Neuronal stem cell (in vitro differentiated cells): ENCODE measurements around the gene FARS2.

Experiments
- DNase-seq: peaks from one replicate; pipeline ENCODE4 v3.0.0-alpha.2; 2013; ENCODE audit warnings: low spot score
- H2AFZ ChIP-seq: one replicate; pipeline ENCODE4 v1.6.1; 2013; ENCODE audit warnings: mild to moderate bottlenecking, low read length, inconsistent platforms
- H2AK5ac ChIP-seq: 2 replicates; pipeline ENCODE4 v1.6.1; 2013; ENCODE audit warnings: low read depth, mild to moderate bottlenecking, inconsistent platforms, low read length, moderate library complexity, mixed read lengths
- H2BK120ac ChIP-seq: 2 replicates; pipeline ENCODE4 v1.6.1; 2013; ENCODE audit warnings: low read depth, mild to moderate bottlenecking, inconsistent platforms, low read length, moderate library complexity, mixed read lengths
- H2BK12ac ChIP-seq: one replicate; pipeline ENCODE4 v1.6.1; 2013; ENCODE audit warnings: low read length, inconsistent platforms
- H2BK15ac ChIP-seq: 2 replicates; pipeline ENCODE4 v1.6.1; 2013; ENCODE audit warnings: mild to moderate bottlenecking, low read length, inconsistent platforms, mixed read lengths
- H2BK5ac ChIP-seq: one replicate; pipeline ENCODE4 v1.6.1; 2013; ENCODE audit warnings: inconsistent platforms, mild to moderate bottlenecking, low read length, moderate library complexity
- H3K14ac ChIP-seq: one replicate; pipeline ENCODE4 v1.6.1; 2013; ENCODE audit warnings: low read length, inconsistent platforms
- H3K18ac ChIP-seq: 2 replicates; pipeline ENCODE4 v1.6.1; 2013; ENCODE audit warnings: low read length, inconsistent platforms
- H3K23ac ChIP-seq: 2 replicates; pipeline ENCODE4 v1.6.1; 2013; ENCODE audit warnings: low read depth, mild to moderate bottlenecking, mixed read lengths, low read length, inconsistent platforms; ENCODE audit not compliant: poor library complexity
- H3K27ac ChIP-seq: replicated peaks from 3 replicates; pipeline ENCODE4 v1.5.1; 2013; ENCODE audit warnings: low read length, inconsistent platforms
- H3K27me3 ChIP-seq, 3 experiments: 2 replicates each; pipeline ENCODE4 v1.6.1; 2013; ENCODE audit warnings: low read length in 3 of 3, mild to moderate bottlenecking in 2 of 3, inconsistent platforms in 1 of 3, low read depth in 1 of 3, mixed read lengths in 1 of 3, moderate library complexity in 1 of 3; ENCODE audit not compliant: control insufficient read depth in 3 of 3, insufficient read depth in 3 of 3
- H3K36me3 ChIP-seq, 2 donors: replicated peaks in 1 of 2; 2 replicates each; pipeline ENCODE4 v1.6.1; 2013; ENCODE audit warnings: low read length in 2 of 2; ENCODE audit not compliant: control insufficient read depth in 2 of 2, insufficient read depth in 2 of 2
- H3K4ac ChIP-seq: 2 replicates; pipeline ENCODE4 v1.6.1; 2013; ENCODE audit warnings: inconsistent platforms, mild to moderate bottlenecking, low read length, moderate library complexity
- H3K4me1 ChIP-seq, 2 donors: 1 replicate in 1 of 2; 2 replicates in 1 of 2; pipeline ENCODE4 v1.6.1; 2013; ENCODE audit warnings: low read length in 2 of 2, low read depth in 1 of 2; ENCODE audit not compliant: control insufficient read depth in 2 of 2, insufficient read depth in 1 of 2
- H3K4me2 ChIP-seq: one replicate; pipeline ENCODE4 v1.6.1; 2013; ENCODE audit warnings: mild to moderate bottlenecking, low read length, inconsistent platforms; ENCODE audit not compliant: insufficient read depth, poor library complexity, severe bottlenecking
- H3K4me3 ChIP-seq, 2 donors: 2 replicates each; pipeline ENCODE4 v1.5.1; 2013; ENCODE audit warnings: low read length in 2 of 2, mild to moderate bottlenecking in 2 of 2, inconsistent platforms in 1 of 2, moderate library complexity in 1 of 2
- H3K79me1 ChIP-seq: one replicate; pipeline ENCODE4 v1.6.1; 2013; ENCODE audit warnings: low read depth, mild to moderate bottlenecking, inconsistent platforms, low read length, moderate library complexity
- H3K9ac ChIP-seq: one replicate; pipeline ENCODE4 v1.6.1; 2013; ENCODE audit warnings: mild to moderate bottlenecking, low read depth, low read length, inconsistent platforms; ENCODE audit not compliant: poor library complexity
- H3K9me3 ChIP-seq, 2 donors: replicated peaks in 1 of 2; 2 replicates each; pipeline versions ENCODE3 to v1.6.1; 2013; ENCODE audit warnings: low read length in 2 of 2, mild to moderate bottlenecking in 2 of 2, inconsistent platforms in 1 of 2, low read depth in 1 of 2, mixed read lengths in 1 of 2, moderate library complexity in 1 of 2; ENCODE audit not compliant: control insufficient read depth in 2 of 2, insufficient read depth in 1 of 2
- H4K8ac ChIP-seq: one replicate; pipeline ENCODE4 v1.6.1; 2013; ENCODE audit warnings: low read depth, mild to moderate bottlenecking, inconsistent platforms, low read length, moderate library complexity
- H4K91ac ChIP-seq: one replicate; pipeline ENCODE4 v1.6.1; 2013; ENCODE audit warnings: low read length, low read depth, mild to moderate bottlenecking, inconsistent platforms; ENCODE audit not compliant: poor library complexity
- WGBS, 2 donors: extraction: QIAGEN DNeasy Blood & Tissue Kit; methylation state at CpG; one replicate each; pipeline ENCODE4 v1.1.7; 2013; ENCODE audit warnings: missing lambda C conversion rate in 2 of 2, mixed read lengths in 1 of 2; ENCODE audit not compliant: insufficient read length in 2 of 2, insufficient replicate concordance in 1 of 2; ENCODE audit errors: extremely low coverage in 2 of 2; 5-methylcytosine and 5-hydroxymethylcytosine counted together

Gene FARS2

GRCh38 chr6:5399391-5399790 lies 138.1 kb downstream of the FARS2 start:
- H2BK12ac ChIP-seq, result no peak overlapping the region
- no peak overlapping the region for H3K9ac ChIP-seq
- no peak overlapping the region for H3K4ac ChIP-seq
- H2BK5ac ChIP-seq, result no peak overlapping the region
- no peak for DNase-seq
- no CpG with 5 or more reads among the region's 2 CpGs for WGBS, 2 donors
- no peak overlapping the region for H3K4me2 ChIP-seq
- H3K27me3 ChIP-seq, result no peaks in the 10 kb centered on the region
- no peak overlapping the region for H3K14ac ChIP-seq
- peaks cover 0 to 2% of the 10 kb centered on the region in 2 donors for H3K36me3 ChIP-seq
- H4K91ac ChIP-seq, result no peak overlapping the region
- H3K23ac ChIP-seq, result no peak overlapping the region
- no peaks in the 10 kb centered on the region for H3K79me1 ChIP-seq
- H3K4me1 ChIP-seq, result no peaks in the 10 kb centered on the region
- no peak overlapping the region for H3K27ac ChIP-seq
- no peaks in the 10 kb centered on the region for H3K9me3 ChIP-seq
- no peak overlapping the region for H2AFZ ChIP-seq
- no peak overlapping the region for H3K4me3 ChIP-seq
- H2BK120ac ChIP-seq, result no peak overlapping the region
- no peak overlapping the region for H4K8ac ChIP-seq
- no peak overlapping the region for H2BK15ac ChIP-seq
- H2AK5ac ChIP-seq, result no peak overlapping the region
- no peak overlapping the region for H3K18ac ChIP-seq

GRCh38 chr6:5401845-5402738 lies 140.8 kb downstream of the FARS2 start:
- Histone ChIP-seq H3K4ac (no peak overlapping the region), H2BK120ac (no peak overlapping the region), H4K8ac (no peak overlapping the region), H3K27me3 (no peaks in the 10 kb centered on the region), H4K91ac (no peak overlapping the region), H2BK12ac (no peak overlapping the region), H3K4me1 (no peaks in the 10 kb centered on the region), H3K23ac (no peak overlapping the region), H2BK5ac (no peak overlapping the region), H2AK5ac (no peak overlapping the region), H3K9me3 (no peaks in the 10 kb centered on the region), H3K18ac (no peak overlapping the region), H2BK15ac (no peak overlapping the region), H3K4me2 (no peak overlapping the region), H3K9ac (no peak overlapping the region), H3K27ac (no peak overlapping the region), H3K79me1 (no peaks in the 10 kb centered on the region), H3K36me3 (no peaks in the 10 kb centered on the region), H3K4me3 (no peak overlapping the region), H2AFZ (no peak overlapping the region), H3K14ac (no peak overlapping the region)
- WGBS, 2 donors, result no CpG with 5 or more reads among the region's 4 CpGs
- no peak for DNase-seq

- Histone ChIP-seq H3K27me3 (no peaks in the 10 kb centered on the region), H3K14ac (no peak overlapping the region), H3K9ac (no peak overlapping the region), H3K4ac (no peak overlapping the region), H3K36me3 (no peaks in the 10 kb centered on the region), H3K4me2 (no peak overlapping the region), H3K27ac (no peak overlapping the region), H2AFZ (no peak overlapping the region), H2BK12ac (no peak overlapping the region), H3K79me1 (no peaks in the 10 kb centered on the region), H2BK15ac (no peak overlapping the region), H2BK5ac (no peak overlapping the region), H4K8ac (no peak overlapping the region), H2BK120ac (no peak overlapping the region), H3K23ac (no peak overlapping the region), H2AK5ac (no peak overlapping the region), H3K9me3 (no peaks in the 10 kb centered on the region), H3K4me1 (no peaks in the 10 kb centered on the region), H3K4me3 (no peak overlapping the region), H3K18ac (no peak overlapping the region), H4K91ac (no peak overlapping the region)
- WGBS, 2 donors, result no CpG with 5 or more reads among the region's 3 CpGs
- DNase-seq, result no peak
Observed at GRCh38 chr6:5403076-5403475, 141.8 kb downstream of the FARS2 start.

GRCh38 chr6:5403609-5404008 lies 142.3 kb downstream of the FARS2 start:
- H4K91ac ChIP-seq, result no peak overlapping the region
- H3K4me2 ChIP-seq, result no peak overlapping the region
- H2BK15ac ChIP-seq, result no peak overlapping the region
- no peak overlapping the region for H3K18ac ChIP-seq
- no peak overlapping the region for H2BK12ac ChIP-seq
- H4K8ac ChIP-seq, result no peak overlapping the region
- no peaks in the 10 kb centered on the region for H3K36me3 ChIP-seq
- H3K27ac ChIP-seq, result no peak overlapping the region
- no peaks in the 10 kb centered on the region for H3K9me3 ChIP-seq
- H3K14ac ChIP-seq, result no peak overlapping the region
- H3K4me1 ChIP-seq, result no peaks in the 10 kb centered on the region
- H2AFZ ChIP-seq, result no peak overlapping the region
- DNase-seq, result no peak
- H3K4me3 ChIP-seq, result no peak overlapping the region
- no peak overlapping the region for H3K4ac ChIP-seq
- no peak overlapping the region for H2BK120ac ChIP-seq
- no peak overlapping the region for H3K23ac ChIP-seq
- no peak overlapping the region for H2BK5ac ChIP-seq
- H3K27me3 ChIP-seq, result no peaks in the 10 kb centered on the region
- no peaks in the 10 kb centered on the region for H3K79me1 ChIP-seq
- no peak overlapping the region for H2AK5ac ChIP-seq
- H3K9ac ChIP-seq, result no peak overlapping the region
